ENCODE results near the gene ZNF350.

GRCh38 chr19:51993422-51993821 lies 6.8 kb upstream of the ZNF350 start:
- TF ChIP-seq POLR2A (IDR thresholded peaks at IDR 0.05) (no peak), CTCF (IDR thresholded peaks at IDR 0.05) (no peak), POLR2AphosphoS5 (IDR thresholded peaks at IDR 0.05) (no peak)

Data from breast epithelium (tissue), 3 donors.